SK-N-DZ (cell line): ENCODE results near the gene RAB5IF.
"Not testable (repeated sequence)": the region's sequence is repeated elsewhere in the genome, so short reads cannot be mapped to it uniquely, and the experiment has no call there.

ENCODE experiments used
- DNase-seq: peaks from one replicate; pipeline ENCODE4 v3.0.0-alpha.2; 2015; ENCODE audit warnings: low spot score

Gene RAB5IF

DNA sequence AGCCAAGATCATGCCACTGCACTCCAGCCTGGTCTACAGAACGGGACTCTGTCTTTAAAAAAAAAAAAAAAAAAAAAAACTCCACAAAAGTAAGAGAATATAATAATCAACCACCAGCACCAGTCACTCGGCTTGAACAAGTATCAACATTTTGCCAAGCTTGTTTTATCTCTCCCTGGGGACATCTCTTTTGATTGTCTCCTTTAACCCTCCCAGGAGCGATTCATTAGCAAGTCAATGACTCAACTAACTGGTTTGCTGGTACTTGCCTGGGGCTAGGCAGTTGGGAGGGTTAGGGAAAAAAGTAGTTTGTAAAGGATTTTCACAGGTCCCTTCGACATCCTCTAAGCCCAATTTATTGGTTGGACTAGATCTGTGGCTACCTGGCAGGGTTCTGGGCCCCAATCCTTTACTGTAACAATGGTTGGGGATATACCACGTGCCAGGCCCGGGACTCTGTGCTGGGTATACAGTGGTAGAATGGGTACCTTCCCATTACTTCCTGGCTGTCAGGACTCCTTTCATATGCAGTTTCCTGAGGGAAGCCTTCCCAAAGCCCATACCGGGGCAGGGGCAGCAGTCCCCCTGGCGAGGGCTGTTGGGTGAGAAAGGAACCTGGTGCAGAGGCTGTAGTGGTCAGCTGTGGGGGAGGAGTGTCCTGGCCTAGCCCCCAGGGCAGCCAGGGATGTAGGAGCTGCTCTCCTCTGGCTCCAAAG lies 20.0 kb upstream of the RAB5IF start:
- no peak for DNase-seq

DNA sequence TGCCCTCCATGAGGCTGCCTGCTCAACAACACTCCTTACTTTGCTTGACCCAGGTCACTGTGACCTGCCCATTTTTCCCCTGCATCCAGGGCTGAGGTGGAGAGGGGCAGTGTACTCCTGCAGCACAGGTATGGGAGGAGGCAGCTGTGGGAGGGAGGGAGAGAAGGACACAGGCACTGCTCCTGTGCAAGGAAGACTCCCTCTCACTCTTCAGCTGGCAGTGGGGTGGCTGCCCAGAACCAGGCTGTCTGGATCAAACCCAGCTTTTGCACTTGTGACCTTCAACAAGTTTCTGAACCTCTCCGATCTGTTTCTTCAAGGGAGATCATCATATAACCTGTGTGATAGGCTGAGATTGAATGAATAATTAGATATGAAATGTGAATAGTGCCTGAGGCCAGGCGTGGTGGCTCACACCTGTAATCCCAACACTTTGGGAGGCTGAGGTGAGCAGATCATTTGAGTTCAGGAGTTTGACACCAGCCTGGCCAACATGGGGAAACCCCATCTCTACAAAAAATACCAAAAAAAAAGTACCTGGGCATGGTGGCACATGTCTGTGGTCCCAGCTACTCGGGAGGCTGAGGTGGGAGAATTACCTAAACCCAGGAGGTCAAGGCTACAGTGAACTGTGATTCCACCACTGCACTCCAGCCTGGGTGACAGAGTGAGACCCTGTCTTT lies 18.1 kb upstream of the RAB5IF start:
- no peak for DNase-seq

DNA sequence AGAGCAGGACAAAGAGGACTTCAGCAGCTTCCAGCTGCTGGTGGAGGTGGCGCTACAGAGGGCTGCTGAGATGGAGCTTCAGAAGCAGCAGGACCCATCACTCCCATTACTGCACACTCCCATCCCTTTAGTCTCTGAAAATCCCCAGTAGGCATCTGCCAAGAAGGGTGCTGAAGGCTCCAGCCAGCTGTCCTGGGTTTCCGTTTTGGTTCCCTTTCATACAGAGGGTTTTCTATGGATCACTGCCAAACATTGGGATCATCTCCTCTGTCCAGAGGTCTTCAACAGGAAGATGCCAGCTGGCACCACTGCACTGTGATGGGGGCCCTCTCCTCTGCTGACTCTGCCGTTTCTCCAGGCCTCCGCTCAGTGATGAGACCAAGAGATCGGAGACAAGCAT lies 14.3 kb upstream of the RAB5IF start:
- no peak for DNase-seq

DNA sequence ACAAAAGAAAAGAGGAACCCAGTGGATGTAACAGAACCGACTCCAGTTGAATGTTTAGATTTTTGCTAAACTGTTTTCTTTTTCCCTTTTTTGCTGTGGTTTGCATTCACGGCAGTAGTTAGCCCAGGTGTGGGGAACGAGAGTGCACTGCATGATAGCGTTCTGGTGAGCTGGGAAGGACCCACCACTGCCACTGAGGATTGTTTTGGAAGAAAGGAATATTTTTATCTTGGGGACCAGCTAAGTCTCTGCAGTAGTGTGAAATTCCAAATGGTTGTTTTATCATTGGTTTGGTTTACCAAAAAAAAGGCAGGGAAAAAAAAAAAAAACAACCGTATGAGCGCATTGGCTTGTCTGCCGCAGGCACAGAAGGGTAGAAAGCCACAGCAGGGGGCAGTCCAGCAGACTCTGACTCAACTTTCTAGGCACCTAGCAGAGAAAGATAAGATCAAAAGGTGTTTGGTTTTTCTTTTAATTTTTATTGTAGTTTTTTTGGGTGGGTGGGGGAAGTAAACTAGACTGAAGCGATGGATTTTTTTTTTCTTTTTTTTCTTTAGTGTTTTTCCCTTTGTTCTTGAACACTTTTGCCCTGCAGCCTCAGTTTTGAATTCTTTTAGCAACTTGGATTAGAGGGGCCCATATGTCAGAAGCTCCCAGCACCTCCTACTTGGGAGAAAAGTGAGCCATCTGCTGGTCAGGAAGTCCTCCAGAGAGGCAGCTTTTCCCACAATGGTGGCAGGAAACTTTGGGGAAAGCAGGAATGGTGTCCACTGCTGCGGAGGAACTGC lies 13.5 kb upstream of the RAB5IF start:
- peak; percentile 50 for DNase-seq

DNA sequence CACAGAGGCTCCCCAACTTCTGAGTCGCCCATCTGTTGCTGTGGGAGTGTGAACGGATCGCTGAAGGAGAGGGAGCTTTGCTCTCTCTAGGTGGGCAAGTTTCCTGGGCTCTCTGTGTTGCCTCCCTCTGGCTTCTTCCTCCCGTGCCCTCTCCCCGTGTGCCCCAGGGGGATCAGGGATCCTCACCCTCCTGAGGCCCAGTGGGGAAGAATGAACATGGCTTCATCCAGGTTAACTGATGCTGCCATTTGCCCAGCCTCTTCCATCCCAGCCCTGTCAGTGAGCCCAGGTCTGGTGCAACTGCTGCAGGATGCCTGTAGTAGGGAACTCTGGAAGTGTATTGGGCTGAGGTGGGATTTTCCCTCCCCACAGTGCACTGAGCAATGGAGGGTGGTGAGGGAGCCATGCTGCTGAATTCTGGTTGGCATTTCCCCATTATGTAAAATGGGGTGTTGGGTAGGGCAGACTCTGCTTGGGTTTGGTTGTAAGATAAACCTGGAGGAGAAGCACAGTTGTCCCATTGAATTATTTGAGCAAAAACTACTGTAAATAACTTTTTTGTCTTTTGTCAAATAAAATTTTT lies 12.1 kb upstream of the RAB5IF start:
- no peak for DNase-seq

DNA sequence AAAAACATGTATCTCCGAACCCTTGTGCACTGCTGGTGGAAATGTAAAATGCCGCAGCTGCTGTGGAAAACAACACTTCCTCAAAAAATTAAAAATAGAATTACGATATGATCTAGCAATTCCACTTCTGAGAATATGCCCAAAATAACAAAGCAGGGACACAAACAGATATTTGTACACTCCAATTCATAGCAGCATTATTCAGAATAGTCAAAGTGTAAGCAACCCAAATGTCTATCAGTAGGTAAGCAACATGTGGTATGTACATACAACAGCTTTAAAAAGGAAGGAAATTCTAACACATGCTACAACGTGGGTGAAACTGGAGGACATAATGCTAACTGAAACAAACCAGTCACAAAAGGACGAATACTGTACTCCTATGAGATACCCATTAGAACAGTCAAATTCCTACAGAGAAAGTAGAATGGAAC lies 5.7 kb upstream of the RAB5IF start:
- no peak for DNase-seq

DNA sequence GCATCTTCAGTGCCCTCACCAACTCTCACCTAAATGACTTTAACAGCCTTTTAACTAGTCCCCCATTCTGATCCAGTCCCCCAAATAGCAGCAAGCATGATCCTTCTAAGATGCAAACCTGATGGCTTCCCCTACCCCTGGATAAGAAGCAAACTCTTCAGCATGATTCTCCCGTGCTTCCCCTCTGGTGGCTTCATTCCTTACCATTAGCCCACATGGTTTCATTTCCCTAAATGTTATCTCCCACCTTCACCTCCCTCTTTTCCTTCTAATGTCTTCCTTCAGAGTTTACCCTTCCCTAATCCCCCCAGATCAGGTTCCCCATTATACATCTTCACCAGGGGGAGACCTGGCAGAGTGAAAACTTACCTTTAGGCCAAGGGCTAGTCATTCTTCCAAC lies 4.0 kb upstream of the RAB5IF start:
- no peak for DNase-seq

DNA sequence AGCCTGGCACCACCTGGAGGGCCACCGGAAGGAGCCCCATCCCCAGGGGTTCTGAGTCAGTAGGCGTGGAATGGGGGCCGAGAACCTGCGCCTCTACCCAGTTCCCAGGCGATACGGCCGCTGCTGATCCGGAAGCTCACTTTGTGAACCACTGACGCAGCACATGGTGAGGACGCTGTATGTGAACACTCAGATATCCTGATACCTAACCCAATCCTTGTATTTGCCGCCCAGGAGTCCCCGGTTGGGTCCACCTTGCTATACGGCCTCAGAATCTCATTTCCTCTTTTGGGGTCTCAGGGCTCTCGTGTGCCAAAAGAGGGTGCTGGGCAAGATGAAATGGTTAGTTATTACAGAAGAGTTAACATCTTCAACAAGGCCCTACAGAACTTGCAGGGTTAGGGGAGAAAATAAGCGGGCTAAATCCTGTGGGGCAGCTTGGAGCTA lies 604 bp upstream of the RAB5IF start:
- no peak for DNase-seq

DNA sequence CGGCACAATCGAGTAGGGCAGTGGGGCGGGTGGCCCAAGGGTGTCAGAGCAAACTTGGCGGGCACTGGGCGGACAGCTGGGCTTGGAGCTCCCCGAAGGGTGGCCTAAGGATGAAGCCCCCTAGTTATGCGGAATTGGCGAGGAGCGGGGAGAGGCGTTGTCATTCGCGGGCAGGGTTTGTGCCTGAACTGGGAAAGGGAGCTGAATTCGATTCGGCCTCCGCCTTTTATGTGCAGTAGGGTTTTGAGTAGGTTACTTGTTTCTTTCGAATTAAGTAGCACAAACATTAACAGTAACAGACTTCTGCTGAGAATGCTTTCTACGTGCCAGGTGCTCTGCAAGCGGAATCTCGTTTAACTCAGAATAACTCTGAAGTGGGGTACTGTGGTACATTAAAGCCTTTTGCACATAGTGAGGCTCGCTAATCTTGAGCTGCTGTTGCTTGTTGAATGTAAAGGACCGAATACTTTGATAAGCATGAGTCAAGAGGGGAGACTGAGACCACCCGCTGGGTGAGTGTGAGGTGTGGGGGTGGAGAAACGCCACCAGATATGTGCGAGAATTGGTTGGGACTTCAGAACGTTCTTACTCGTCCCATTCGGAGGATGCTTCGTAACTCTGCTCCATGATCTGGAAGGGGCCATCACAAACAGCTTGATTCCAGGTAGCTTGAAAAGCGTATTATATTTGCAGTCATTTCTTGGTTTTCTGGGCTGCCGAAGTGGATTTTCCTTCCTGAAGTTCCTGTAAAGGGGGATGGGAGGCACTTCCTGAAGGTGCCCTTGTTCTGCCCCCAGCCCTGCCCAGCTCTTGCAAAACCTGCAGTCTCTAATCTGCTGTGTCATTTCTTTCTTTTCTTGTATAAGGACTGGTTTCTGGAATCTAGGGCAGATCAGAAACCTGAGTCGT lies 833 bp downstream of the RAB5IF start:
- no peak for DNase-seq

DNA sequence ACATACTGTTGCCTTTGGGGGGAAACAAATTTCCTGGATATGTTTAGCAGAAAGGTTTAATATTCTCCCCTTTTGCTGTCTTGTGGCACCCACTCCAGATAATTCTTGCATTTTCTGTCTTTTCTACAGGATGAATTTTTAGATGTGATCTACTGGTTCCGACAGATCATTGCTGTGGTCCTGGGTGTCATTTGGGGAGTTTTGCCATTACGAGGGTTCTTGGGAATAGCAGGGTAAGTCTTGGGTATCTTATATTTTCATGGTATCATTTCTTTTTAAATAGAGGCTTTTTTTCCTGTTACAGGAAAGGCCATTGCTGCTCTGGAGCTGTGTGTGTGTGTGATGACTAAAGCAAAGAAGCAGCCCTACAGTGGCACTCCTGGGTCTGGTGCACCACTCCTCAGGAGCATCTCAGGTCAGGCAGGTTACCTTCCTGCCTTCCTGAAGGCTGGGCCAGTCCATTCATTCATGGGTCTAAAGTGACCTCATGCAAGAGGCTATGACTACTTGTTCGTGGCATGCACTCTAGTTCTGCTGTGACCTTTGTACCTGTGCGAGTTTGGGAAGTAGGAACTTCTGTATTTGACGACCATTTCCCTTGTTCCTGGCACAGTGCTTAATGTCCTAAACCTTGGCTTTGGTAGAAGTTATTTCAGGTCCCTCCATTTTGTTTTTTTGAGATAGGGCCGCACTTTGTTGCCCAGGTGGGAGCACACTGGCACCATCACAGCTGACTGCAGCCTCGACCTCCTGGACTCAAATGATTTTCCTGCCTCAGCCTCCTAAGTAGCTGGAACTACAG lies 2.2 kb downstream of the RAB5IF start:
- no peak for DNase-seq

DNA sequence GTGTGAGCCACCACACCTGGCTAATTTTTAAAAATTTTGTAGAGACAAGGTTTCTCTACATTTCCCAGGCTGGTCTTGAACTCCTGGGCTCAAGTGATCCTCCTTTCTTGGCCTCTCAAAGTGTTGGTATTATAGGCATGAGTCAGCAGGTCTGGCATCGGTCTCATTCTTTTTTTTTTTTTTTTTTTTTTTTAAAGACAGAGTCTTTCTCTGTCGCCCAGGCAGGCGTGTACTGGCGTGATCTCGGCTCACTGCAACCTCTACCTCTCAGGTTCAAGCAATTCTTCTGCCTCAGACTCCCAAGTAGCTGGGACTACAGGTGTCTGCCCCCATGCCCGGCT lies 2.8 kb downstream of the RAB5IF start:
- not testable (repeated sequence) for DNase-seq

DNA sequence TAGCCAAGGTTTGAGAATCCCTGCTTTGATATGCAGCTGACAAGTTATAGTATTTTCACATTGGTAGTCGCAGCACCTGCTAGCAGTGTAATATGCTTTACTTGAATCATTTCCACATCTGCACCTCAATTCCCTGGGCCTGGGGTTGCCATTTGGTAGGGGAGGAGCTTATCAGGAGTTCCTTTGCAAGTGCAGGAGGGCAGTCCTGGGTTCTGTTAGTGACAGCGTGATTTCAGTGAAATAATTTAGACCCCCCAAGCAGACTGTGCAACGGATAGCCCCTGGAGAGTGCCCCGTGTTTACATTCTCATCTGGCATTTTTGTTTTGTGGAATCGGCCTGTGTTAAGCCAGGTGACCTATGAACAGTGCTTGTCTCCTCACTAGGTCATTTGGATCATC lies 6.0 kb downstream of the RAB5IF start:
- no peak for DNase-seq

DNA sequence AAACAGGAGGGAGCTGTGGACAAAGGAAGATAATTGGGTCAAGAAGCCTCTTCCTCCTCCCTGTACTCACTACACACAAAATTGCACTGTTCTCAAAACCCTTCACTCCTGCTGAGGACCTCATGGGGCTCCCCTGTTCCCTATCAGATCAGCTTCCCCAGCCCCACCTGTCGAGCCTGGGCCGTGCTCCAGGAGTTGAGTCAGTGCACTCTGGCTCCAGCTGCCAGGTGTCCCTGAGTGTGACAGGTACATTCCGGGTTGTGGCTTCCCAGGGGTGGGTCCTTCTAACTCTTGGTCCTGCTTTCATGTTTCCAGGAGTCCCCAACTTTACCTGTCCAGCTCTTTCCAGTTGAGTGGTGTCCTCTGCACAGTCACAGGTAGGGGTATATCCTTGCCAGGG lies 8.4 kb downstream of the RAB5IF start:
- DNase-seq: no peak

DNA sequence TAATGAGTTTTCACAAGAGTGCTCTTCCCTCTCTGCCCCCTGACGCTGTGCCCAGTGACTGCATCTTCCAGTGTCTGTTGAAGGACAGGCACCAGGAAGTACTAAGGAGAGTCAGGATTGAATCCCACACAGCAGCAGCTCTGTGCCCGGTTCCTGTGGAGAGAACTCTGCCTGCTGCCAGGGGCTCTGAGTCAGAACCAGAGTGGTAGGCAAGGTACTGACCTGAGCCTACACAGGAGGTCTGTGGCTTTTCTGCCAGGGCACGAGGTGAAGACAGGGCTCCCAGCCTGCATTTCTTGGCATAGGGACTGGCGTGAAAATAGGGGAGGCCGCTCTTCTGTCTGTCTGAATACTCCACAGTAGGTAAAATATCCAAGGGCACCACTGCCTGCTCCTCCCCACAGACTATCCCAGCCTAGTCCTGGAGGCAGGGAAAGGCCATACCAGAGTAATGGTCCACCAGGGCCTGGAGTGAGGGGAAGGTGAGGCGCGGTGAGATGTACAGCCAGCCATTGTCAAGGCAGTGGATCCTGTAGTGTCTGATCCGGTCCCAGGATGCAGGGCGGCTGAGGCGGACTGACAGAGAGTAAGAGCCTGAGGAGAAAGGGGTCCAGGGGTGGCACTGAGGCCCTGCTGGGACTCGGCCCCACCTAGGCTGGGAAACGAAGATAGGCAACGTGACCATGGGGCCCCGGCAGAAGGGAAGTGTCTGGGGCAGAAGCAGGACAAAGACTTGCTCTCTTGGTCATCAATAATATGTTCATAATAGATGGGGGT lies 9.4 kb downstream of the RAB5IF start:
- no peak for DNase-seq

DNA sequence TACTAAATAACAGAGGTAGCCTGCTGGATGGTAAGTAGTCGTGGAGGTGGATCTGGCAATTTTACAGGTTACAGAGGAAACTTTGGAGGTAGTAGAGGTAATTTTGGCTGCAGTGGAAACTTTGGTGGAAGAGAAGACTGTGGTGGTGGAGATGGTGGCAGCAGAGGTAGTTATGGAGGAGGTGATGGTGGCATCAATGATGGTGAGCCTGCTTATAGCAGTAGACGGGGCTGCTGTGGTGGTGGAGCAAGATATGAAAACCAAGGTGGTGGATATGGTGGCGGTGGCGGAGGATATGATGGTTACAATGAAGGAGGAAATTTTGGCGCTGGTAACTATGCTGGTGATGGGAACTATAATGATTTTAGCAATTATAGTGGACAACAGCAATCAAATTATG lies 15.3 kb downstream of the RAB5IF start:
- DNase-seq: no peak

DNA sequence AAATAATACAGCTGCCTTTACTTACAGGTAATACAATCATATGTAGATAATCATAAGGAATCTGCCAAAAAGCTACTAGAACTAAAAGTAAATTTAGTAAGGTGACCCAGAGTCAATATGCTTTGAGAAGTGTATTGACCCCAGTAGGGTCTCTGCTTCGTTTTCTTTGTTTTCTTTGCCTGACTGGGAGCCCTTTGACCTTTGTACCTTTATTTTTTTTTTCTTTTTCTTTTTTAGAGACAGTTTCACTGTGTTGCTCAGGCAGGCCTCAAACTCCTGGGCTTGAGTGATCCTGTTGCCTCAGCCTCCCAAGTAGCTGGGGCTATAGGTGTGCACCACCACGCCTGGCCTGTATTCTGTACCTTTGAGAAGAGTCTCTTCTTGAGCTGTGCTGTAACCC lies 17.9 kb downstream of the RAB5IF start:
- DNase-seq: no peak

DNA sequence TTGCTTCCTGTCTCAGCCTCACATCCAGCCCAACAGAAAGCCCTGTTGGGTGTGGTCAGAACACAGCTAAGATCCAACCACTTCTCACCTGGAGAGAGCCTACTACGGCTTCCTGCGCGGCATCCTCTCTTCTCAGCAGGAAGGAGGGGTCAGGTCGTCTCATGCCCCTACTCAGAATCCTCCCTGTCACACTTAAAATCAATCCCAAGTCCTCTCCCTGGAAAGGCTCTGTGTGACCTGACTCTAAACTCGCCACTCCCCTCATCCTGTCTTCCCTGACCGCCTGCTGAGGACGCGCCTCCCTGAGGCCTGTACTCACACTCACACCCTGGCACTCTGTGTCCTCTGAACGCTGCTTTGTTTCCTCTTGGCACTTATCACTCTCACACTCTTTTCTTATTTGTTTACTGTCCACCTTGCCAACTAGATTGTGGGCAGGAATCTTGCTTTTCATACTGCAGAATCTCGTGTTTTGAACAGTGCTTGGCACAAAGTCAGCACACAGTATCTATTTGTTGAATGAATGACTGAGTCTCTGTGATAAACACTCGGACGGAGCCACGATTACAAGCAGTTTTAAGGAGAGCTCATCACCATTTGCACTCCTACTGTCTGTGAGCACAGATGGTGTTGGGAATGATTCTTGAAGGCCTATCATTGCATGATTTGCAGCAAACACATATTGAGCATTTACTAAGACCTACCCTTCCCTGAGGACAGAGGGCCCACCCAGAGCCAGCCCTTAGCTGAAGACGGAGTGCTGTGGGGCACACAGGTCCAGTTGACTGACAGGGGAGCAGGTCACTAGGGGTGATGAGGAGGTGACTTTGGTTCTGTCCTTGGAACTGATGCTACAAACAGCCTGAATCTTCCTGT lies 18.7 kb downstream of the RAB5IF start:
- DNase-seq: peak; percentile 54

DNA sequence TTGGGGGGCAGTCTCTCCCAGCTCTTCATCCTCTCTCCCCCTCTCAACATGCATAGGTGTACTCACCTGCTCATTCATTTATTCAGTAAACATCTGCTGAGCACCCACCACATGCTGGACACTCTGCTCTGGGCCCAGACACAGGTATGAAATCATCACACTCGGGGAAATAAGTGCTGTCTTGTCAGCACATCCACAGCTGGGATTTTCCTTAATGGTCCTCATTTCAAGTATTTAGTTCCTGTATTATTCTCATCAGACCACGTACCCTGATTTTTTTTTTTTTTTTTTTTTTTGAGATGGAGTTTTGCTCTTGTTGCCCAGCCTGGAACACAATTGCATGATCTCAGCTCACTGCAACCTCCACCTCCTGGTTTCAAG lies 19.4 kb downstream of the RAB5IF start:
- no peak for DNase-seq

DNA sequence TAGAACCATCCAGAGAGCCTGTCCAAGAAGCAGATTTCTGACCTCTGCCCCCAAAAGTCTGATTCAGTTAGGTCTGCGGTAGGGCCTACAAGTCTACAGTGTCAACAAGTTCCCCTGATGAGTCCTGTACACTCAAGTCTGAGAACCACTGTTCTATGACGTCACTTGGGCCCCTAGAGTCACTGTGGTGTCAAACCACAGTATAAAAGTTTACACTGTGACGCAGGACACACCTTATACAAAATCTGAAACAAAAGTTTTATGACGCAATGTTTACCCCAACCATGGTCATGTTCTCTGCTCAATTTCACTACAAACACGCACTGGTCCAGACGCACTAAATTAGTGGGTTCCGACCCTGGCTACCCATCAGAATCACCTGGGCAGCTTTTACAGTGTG lies 22.5 kb downstream of the RAB5IF start:
- no peak for DNase-seq
